HepG2 (cell line): ENCODE measurements around the gene TRIM27. TPM values are rescaled to one million over a fixed set of nuclear protein-coding genes. Genes with fewer than 3 reads are reported as not detected.

Experiments used
- BCL3 ChIP-seq: sonication (generic); formaldehyde crosslinking; IDR thresholded peaks from 2 replicates; pipeline ENCODE4 v1.5.1; 2020; ENCODE audit warnings: mild to moderate bottlenecking, missing genetic modification reagents, moderate library complexity
- NFE2L2 ChIP-seq: fragments of 150-350 bp; IDR thresholded peaks from 2 replicates; pipeline ENCODE4 v1.6.1; 2014; ENCODE audit warnings: low read length
- THAP9 ChIP-seq: sonication (generic); formaldehyde crosslinking; IDR thresholded peaks from 2 replicates; pipeline ENCODE4; 2020; ENCODE audit warnings: missing genetic modification reagents, mild to moderate bottlenecking, borderline replicate concordance
- ZHX1 ChIP-seq: sonication (generic); formaldehyde crosslinking; IDR thresholded peaks from 2 replicates; pipeline ENCODE4 v1.8.1; 2022; ENCODE audit warnings: low read depth, mild to moderate bottlenecking, missing genetic modification reagents
- polyA plus RNA-seq, 8 experiments: library from polyadenylated mRNA; depleted of rRNA in 3 of 8; stranded (reverse) in 7 of 8; unstranded in 1 of 8; fragments of >200 nt; fragmentation: Illumina TruSeq in 4 of 8; extraction: Trizol in 4 of 8; gene quantifications; 2 replicates each; pipeline versions ENCODE4 v1.2.1 to v1.2.3, GENCODE V29; 2011 to 2016; ENCODE audit warnings: low read depth in 4 of 8, missing spikeins in 1 of 8, mixed read lengths in 1 of 8; ENCODE audit not compliant: insufficient read depth in 1 of 8
- total RNA-seq, 5 experiments: library from RNA; depleted of rRNA; stranded (reverse); fragments of >200 nt; fragmentation: Illumina TruSeq; extraction: Trizol; gene quantifications; 2 replicates each; pipeline ENCODE4 v1.2.3, GENCODE V29; 2016; ENCODE audit warnings: low read depth in 1 of 5
- TF ChIP-seq, protein P1 (sequence below): sonication (generic); formaldehyde crosslinking; IDR thresholded peaks from 2 replicates; pipeline ENCODE4 v1.5.1; 2020; ENCODE audit warnings: mild to moderate bottlenecking, missing genetic modification reagents, moderate library complexity
- TF ChIP-seq, protein P2 (sequence below): sonication (generic); formaldehyde crosslinking; IDR thresholded peaks from 2 replicates; pipeline ENCODE4 v1.4.0; 2020; ENCODE audit warnings: missing genetic modification reagents
- TF ChIP-seq, protein P3 (sequence below): sonication (generic); formaldehyde crosslinking; IDR thresholded peaks from 2 replicates; pipeline ENCODE4 v1.5.0; 2020; ENCODE audit warnings: mild to moderate bottlenecking, missing genetic modification reagents

Gene TRIM27
- total and polyA plus RNA-seq, 2 of the 13 experiments (the other 11 are each of a cell fraction or from before 2014, with no cell fraction given) = 88.6 to 112 TPM

DNA sequence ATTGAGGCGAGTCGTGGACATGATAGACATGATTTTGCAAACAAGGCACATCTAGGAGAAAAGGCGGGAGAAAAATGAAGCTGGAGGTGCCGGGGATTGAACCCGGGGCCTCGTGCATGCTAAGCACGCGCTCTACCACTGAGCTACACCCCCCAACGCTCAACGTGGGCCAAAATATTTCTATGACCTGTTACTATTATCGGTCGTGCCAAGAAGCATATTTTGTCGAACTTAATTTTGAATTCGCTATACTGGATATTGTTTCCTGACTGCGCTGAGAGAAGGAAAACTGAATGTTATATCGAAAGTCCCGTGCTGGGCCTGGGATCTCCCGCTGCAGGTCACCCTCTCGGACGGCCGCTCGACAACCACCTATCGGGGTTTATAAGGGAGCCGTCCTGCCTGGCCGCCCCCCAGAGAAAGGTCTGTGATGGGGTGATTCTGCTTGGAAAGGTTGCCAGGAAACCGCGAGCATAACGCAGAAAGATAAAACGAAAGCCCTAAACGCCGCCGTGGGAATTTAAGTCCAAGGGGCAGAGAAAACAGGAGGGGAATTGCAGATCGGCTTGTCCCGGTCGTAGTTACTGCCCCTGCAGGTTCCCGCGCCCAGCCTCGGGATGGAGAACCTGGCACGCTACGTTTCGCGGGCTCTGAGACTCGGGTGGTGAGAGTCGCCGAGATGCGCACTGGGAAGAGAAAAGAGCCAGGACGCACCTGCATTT lies 60.0 kb downstream of the TRIM27 start (continued):
- TF ChIP-seq, protein P1, sequence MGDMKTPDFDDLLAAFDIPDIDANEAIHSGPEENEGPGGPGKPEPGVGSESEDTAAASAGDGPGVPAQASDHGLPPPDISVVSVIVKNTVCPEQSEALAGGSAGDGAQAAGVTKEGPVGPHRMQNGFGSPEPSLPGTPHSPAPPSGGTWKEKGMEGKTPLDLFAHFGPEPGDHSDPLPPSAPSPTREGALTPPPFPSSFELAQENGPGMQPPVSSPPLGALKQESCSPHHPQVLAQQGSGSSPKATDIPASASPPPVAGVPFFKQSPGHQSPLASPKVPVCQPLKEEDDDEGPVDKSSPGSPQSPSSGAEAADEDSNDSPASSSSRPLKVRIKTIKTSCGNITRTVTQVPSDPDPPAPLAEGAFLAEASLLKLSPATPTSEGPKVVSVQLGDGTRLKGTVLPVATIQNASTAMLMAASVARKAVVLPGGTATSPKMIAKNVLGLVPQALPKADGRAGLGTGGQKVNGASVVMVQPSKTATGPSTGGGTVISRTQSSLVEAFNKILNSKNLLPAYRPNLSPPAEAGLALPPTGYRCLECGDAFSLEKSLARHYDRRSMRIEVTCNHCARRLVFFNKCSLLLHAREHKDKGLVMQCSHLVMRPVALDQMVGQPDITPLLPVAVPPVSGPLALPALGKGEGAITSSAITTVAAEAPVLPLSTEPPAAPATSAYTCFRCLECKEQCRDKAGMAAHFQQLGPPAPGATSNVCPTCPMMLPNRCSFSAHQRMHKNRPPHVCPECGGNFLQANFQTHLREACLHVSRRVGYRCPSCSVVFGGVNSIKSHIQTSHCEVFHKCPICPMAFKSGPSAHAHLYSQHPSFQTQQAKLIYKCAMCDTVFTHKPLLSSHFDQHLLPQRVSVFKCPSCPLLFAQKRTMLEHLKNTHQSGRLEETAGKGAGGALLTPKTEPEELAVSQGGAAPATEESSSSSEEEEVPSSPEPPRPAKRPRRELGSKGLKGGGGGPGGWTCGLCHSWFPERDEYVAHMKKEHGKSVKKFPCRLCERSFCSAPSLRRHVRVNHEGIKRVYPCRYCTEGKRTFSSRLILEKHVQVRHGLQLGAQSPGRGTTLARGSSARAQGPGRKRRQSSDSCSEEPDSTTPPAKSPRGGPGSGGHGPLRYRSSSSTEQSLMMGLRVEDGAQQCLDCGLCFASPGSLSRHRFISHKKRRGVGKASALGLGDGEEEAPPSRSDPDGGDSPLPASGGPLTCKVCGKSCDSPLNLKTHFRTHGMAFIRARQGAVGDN (CRISPR knock-in tag) = peak; percentile 90
- TF ChIP-seq THAP9 (CRISPR knock-in tag) = no peak
- TF ChIP-seq BCL3 (CRISPR knock-in tag) = peak; percentile 78; the same call in 1 of the 2 replicates
- peak; percentile 15; the same call in 1 of the 2 replicates for TF ChIP-seq ZHX1 (CRISPR knock-in tag)
- no peak for TF ChIP-seq NFE2L2
- TF ChIP-seq, protein P2, sequence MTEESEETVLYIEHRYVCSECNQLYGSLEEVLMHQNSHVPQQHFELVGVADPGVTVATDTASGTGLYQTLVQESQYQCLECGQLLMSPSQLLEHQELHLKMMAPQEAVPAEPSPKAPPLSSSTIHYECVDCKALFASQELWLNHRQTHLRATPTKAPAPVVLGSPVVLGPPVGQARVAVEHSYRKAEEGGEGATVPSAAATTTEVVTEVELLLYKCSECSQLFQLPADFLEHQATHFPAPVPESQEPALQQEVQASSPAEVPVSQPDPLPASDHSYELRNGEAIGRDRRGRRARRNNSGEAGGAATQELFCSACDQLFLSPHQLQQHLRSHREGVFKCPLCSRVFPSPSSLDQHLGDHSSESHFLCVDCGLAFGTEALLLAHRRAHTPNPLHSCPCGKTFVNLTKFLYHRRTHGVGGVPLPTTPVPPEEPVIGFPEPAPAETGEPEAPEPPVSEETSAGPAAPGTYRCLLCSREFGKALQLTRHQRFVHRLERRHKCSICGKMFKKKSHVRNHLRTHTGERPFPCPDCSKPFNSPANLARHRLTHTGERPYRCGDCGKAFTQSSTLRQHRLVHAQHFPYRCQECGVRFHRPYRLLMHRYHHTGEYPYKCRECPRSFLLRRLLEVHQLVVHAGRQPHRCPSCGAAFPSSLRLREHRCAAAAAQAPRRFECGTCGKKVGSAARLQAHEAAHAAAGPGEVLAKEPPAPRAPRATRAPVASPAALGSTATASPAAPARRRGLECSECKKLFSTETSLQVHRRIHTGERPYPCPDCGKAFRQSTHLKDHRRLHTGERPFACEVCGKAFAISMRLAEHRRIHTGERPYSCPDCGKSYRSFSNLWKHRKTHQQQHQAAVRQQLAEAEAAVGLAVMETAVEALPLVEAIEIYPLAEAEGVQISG (CRISPR knock-in tag) = peak; percentile 71
- TF ChIP-seq, protein P3, sequence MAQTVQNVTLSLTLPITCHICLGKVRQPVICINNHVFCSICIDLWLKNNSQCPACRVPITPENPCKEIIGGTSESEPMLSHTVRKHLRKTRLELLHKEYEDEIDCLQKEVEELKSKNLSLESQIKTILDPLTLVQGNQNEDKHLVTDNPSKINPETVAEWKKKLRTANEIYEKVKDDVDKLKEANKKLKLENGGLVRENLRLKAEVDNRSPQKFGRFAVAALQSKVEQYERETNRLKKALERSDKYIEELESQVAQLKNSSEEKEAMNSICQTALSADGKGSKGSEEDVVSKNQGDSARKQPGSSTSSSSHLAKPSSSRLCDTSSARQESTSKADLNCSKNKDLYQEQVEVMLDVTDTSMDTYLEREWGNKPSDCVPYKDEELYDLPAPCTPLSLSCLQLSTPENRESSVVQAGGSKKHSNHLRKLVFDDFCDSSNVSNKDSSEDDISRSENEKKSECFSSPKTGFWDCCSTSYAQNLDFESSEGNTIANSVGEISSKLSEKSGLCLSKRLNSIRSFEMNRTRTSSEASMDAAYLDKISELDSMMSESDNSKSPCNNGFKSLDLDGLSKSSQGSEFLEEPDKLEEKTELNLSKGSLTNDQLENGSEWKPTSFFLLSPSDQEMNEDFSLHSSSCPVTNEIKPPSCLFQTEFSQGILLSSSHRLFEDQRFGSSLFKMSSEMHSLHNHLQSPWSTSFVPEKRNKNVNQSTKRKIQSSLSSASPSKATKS (CRISPR knock-in tag) = peak; percentile 94
